HCT116 (cell line): ENCODE measurements around the gene UBE3D. TPM values are rescaled to one million over a fixed set of nuclear protein-coding genes. Genes with fewer than 3 reads are reported as not detected.

Source experiments
- ATAC-seq: fragments of 200-7000 bp; cut with Tn5 transposase; 2 replicates; pipeline ENCODE4 v1.9.1; 2020; ENCODE audit warnings: mild to moderate bottlenecking, moderate library complexity
- BruUV-seq: library from RNA; stranded (reverse); fragments of 400-500 nt; replicated peaks from 2 replicates; lab custom pipeline; 2021; lab: Mats Ljungman, UMichigan
- CTCF ChIA-PET: fragments of 300-600 bp; sonication (Branson Sonifier 250); formaldehyde crosslinking; loops from one replicate; lab custom pipeline; 2021; ENCODE audit warnings: antibody characterized with exemption; lab: Charles Lee
- POLR2A ChIA-PET: fragments of 300-600, 350-600 bp; sonication (Branson Sonifier 250); formaldehyde crosslinking; loops from one replicate; lab custom pipeline; 2021; ENCODE audit warnings: antibody characterized with exemption; lab: Charles Lee
- RAD21 ChIA-PET, 2 experiments: fragments of 300-600 bp; sonication (Branson Sonifier 250); formaldehyde crosslinking; loops; one replicate each; lab custom pipeline; 2023; ENCODE audit warnings: low total read pairs in 2 of 2; ENCODE audit not compliant: uncharacterized antibody in 2 of 2, unreplicated experiment in 2 of 2, low non-redundant PET in 1 of 2; lab: Charles Lee
- DNase-seq: peaks from one replicate; pipeline ENCODE4 v3.0.0-alpha.2; 2010; ENCODE audit warnings: low read depth, low spot score
- H2AFZ ChIP-seq: fragments of 200-600 bp; shearing (Covaris generic), sonication (generic); 2 replicates; pipeline ENCODE4 v1.6.1; 2017; ENCODE audit warnings: low read depth, mixed run types, mixed read lengths, antibody characterized with exemption, low read length; ENCODE audit not compliant: poor library complexity, severe bottlenecking
- H3K27ac ChIP-seq: 2 replicates; pipeline ENCODE4 v1.5.1; 2012; ENCODE audit warnings: low read depth, low read length
- H3K27me3 ChIP-seq: fragments of 200-600 bp; sonication (generic); 2 replicates; pipeline ENCODE4 v1.6.1; 2016; ENCODE audit warnings: mixed run types, low read length, mixed read lengths; ENCODE audit not compliant: insufficient read depth
- H3K36me3 ChIP-seq, 2 experiments: fragments of 200-500 bp in 1 of 2; fragments of 200-600 bp in 1 of 2; sonication (Bioruptor generic) in 1 of 2; sonication (generic) in 1 of 2; 2 replicates each; pipeline versions ENCODE4 v1.5.1 to v1.6.1; 2014 to 2016; ENCODE audit warnings: low read length in 2 of 2, inconsistent platforms in 1 of 2, mixed read lengths in 1 of 2, mixed run types in 1 of 2; ENCODE audit not compliant: insufficient read depth in 2 of 2, control insufficient read depth in 1 of 2
- H3K4me1 ChIP-seq, 2 experiments: fragments of 200-600 bp in 1 of 2; sonication (generic) in 1 of 2; 2 replicates each; pipeline versions ENCODE4 v1.5.1 to v1.6.1; 2012 to 2017; ENCODE audit warnings: low read length in 2 of 2, inconsistent platforms in 1 of 2, mild to moderate bottlenecking in 1 of 2, mixed read lengths in 1 of 2, mixed run types in 1 of 2, moderate library complexity in 1 of 2; ENCODE audit not compliant: insufficient read depth in 2 of 2, control insufficient read depth in 1 of 2
- H3K4me2 ChIP-seq: fragments of 200-600 bp; sonication (generic); 2 replicates; pipeline ENCODE4 v1.6.1; 2017; ENCODE audit warnings: mixed run types, low read length, mixed read lengths
- H3K4me3 ChIP-seq, 2 experiments: fragments of 200-600 bp in 1 of 2; sonication (generic) in 1 of 2; replicated peaks in 1 of 2; 2 replicates each; pipeline ENCODE4 v1.5.1; 2011 to 2016; ENCODE audit warnings: low read length in 2 of 2, control low read depth in 1 of 2, low read depth in 1 of 2, mild to moderate bottlenecking in 1 of 2, mixed read lengths in 1 of 2, mixed run types in 1 of 2
- H3K79me2 ChIP-seq: fragments of 200-600 bp; sonication (generic); 2 replicates; pipeline ENCODE4 v1.6.1; 2017; ENCODE audit warnings: mild to moderate bottlenecking, mixed run types, low read length, moderate library complexity, mixed read lengths; ENCODE audit not compliant: insufficient read depth
- H3K9ac ChIP-seq: fragments of 200-600 bp; sonication (generic); 2 replicates; pipeline ENCODE4 v1.6.1; 2016; ENCODE audit warnings: low read length, mixed read lengths
- H3K9me2 ChIP-seq: fragments of 200-600 bp; sonication (generic), shearing (Covaris generic); 2 replicates; pipeline ENCODE4 v1.6.1; 2017; ENCODE audit warnings: mixed run types, mild to moderate bottlenecking, moderate library complexity; ENCODE audit not compliant: insufficient read depth
- H3K9me3 ChIP-seq, 2 experiments: fragments of 200-500 bp in 1 of 2; fragments of 200-600 bp in 1 of 2; sonication (Bioruptor generic) in 1 of 2; sonication (generic) in 1 of 2; 2 replicates each; pipeline ENCODE4 v1.6.1; 2014 to 2017; ENCODE audit warnings: low read length in 2 of 2, mixed read lengths in 2 of 2, inconsistent platforms in 1 of 2, low read depth in 1 of 2, mild to moderate bottlenecking in 1 of 2, mixed run types in 1 of 2, moderate library complexity in 1 of 2; ENCODE audit not compliant: control insufficient read depth in 1 of 2, insufficient read depth in 1 of 2
- H4K20me1 ChIP-seq: fragments of 200-600 bp; sonication (generic), shearing (Covaris generic); 2 replicates; pipeline ENCODE4 v1.6.1; 2017; ENCODE audit warnings: mixed run types, mild to moderate bottlenecking, moderate library complexity; ENCODE audit not compliant: insufficient read depth
- ELF1 ChIP-seq: IDR thresholded peaks from 2 replicates; pipeline ENCODE4 v1.6.1; 2012; ENCODE audit warnings: low read depth, borderline replicate concordance
- EZH2 ChIP-seq: fragments of 200-600 bp; sonication (generic); IDR thresholded peaks from 2 replicates; pipeline ENCODE4 v1.6.1; 2017; ENCODE audit warnings: antibody characterized with exemption, mixed run types
- EZH2phosphoT487 ChIP-seq: fragments of 200-600 bp; IDR thresholded peaks from 2 replicates; pipeline ENCODE4 v1.6.1; 2018; ENCODE audit warnings: antibody characterized with exemption, borderline replicate concordance
- FOSL1 ChIP-seq: IDR thresholded peaks from 2 replicates; pipeline ENCODE4 v1.6.1; 2012; ENCODE audit warnings: low read depth
- MAX ChIP-seq: IDR thresholded peaks from 2 replicates; pipeline ENCODE4 v1.6.1; 2012
- POLR2A ChIP-seq: IDR thresholded peaks from 2 replicates; pipeline ENCODE4 v1.7.0; 2011; ENCODE audit warnings: borderline replicate concordance; ENCODE audit not compliant: insufficient read depth, insufficient read length; ENCODE audit errors: extremely low read depth
- POLR2AphosphoS5 ChIP-seq: IDR thresholded peaks from 2 replicates; pipeline ENCODE4 v1.6.1; 2011; ENCODE audit warnings: mild to moderate bottlenecking, low read depth, low read length, moderate library complexity
- RAD21 ChIP-seq: IDR thresholded peaks from 2 replicates; pipeline ENCODE4 v1.6.1; 2012; ENCODE audit warnings: low read depth, mild to moderate bottlenecking
- REST ChIP-seq: IDR thresholded peaks from 2 replicates; pipeline ENCODE4 v1.6.1; 2012; ENCODE audit warnings: low read depth
- TCF7L2 ChIP-seq: IDR thresholded peaks from 2 replicates; pipeline ENCODE4 v1.7.0; 2011; ENCODE audit warnings: borderline replicate concordance, inconsistent platforms; ENCODE audit not compliant: insufficient read depth, insufficient read length; ENCODE audit errors: extremely low read depth
- ZBTB33 ChIP-seq: IDR thresholded peaks from 2 replicates; pipeline ENCODE4 v1.6.1; 2011; ENCODE audit warnings: mild to moderate bottlenecking, low read length, moderate library complexity; ENCODE audit not compliant: insufficient replicate concordance; ENCODE audit errors: extremely low read depth
- ZFX ChIP-seq: fragments of 450-650 bp; IDR thresholded peaks from 2 replicates; pipeline ENCODE4 v1.6.1; 2017
- intact Hi-C: fragments of 100-400 bp; cut with micrococcal nuclease; formaldehyde crosslinking; loops from 2 replicates; pipeline ENCODE4 v1.10.0; 2022
- total RNA-seq: library from RNA; stranded (reverse); gene quantifications from one replicate; pipeline ENCODE4 v1.2.1, GENCODE V29; 2021; ENCODE audit not compliant: unreplicated experiment
- TF ChIP-seq, protein P1 (sequence below): IDR thresholded peaks from 2 replicates; pipeline ENCODE4 v1.6.1; 2012

Gene UBE3D
- total RNA-seq, 1 experiment from 2014 or later, result 9.0 TPM

DNA sequence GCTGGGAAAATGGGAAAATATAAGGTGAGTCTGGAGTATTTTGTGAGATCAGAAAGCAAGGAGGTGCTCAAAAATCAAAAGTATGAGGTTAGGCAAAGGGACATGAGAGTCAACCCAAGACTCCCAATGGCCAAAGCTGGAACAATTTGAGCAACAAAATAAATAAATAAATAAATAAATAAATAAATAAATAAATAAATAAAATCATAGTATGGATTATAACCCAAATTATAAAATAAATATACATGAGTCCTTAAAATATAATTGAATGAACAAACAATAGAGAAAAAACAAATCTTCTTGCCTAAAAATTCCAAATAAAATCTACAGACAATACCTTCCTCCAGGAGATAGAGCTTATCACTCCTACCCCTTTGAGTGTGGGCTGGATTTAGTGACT, 69.5 kb downstream of the UBE3D start:
- Histone ChIP-seq H3K9ac (no peak overlapping the region), H3K36me3 (no peaks in the 10 kb centered on the region), H3K9me2 (no peaks in the 10 kb centered on the region), H3K27me3 (no peaks in the 10 kb centered on the region), H3K4me3 (no peak overlapping the region), H4K20me1 (no peaks in the 10 kb centered on the region), H3K79me2 (no peaks in the 10 kb centered on the region), H3K4me2 (no peak overlapping the region), H3K27ac (no peak overlapping the region), H2AFZ (no peak overlapping the region), H3K4me1 (peaks cover 2 to 5% of the 10 kb centered on the region in 2 experiments; a peak in 3 of 4 replicates), H3K9me3 (no peaks in the 10 kb centered on the region)
- BruUV-seq, result no TSS peak
- intact Hi-C loops, result no loop called here
- CTCF ChIA-PET, result no interaction called here
- ATAC-seq (no peak), DNase-seq (no peak)
- TF ChIP-seq RAD21 (no peak), ELF1 (no peak)
- RAD21 ChIA-PET, result no interaction called here
- POLR2A ChIA-PET, result no interaction called here

- intact Hi-C loops, result no loop called here
- H3K27me3 ChIP-seq, result no peaks in the 10 kb centered on the region
- no peaks in the 10 kb centered on the region for H3K36me3 ChIP-seq
- no peak overlapping the region for H3K4me3 ChIP-seq
- H3K9me2 ChIP-seq, result no peaks in the 10 kb centered on the region
- no peaks in the 10 kb centered on the region for H3K9me3 ChIP-seq
- H3K27ac ChIP-seq, result no peak overlapping the region
- no peaks in the 10 kb centered on the region for H4K20me1 ChIP-seq
- ChIA-PET CTCF (no interaction called here), RAD21 (no interaction called here), POLR2A (no interaction called here)
- no peak overlapping the region for H2AFZ ChIP-seq
- H3K79me2 ChIP-seq, result no peaks in the 10 kb centered on the region
- ATAC-seq (no peak), DNase-seq (no peak)
- peaks cover 2 to 8% of the 10 kb centered on the region in 2 experiments; a peak in 3 of 4 replicates for H3K4me1 ChIP-seq
- TF ChIP-seq MAX, result no peak
- TF ChIP-seq TCF7L2, result no peak
- TF ChIP-seq FOSL1, result no peak
- no peak for TF ChIP-seq POLR2AphosphoS5
- TF ChIP-seq POLR2A, result no peak
- TF ChIP-seq, protein P1, sequence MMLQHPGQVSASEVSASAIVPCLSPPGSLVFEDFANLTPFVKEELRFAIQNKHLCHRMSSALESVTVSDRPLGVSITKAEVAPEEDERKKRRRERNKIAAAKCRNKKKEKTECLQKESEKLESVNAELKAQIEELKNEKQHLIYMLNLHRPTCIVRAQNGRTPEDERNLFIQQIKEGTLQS, result no peak
- TF ChIP-seq ELF1, result no peak
- no peak for TF ChIP-seq REST
- no peak for TF ChIP-seq EZH2phosphoT487
- TF ChIP-seq EZH2, result no peak
- TF ChIP-seq ZFX, result no peak
- TF ChIP-seq ZBTB33, result no peak
- no peak for TF ChIP-seq RAD21
- no peak overlapping the region for H3K9ac ChIP-seq
- BruUV-seq, result no TSS peak
- H3K4me2 ChIP-seq, result no peak overlapping the region
Measured at GRCh38 chr6:82995066-82995465, 70.6 kb downstream of the UBE3D start.
